ENCODE data around the gene HOXD9.
A peak's percentile ranks its signal among the peaks of the same experiment; 100 is the strongest.

The HOXD9 gene

DNA sequence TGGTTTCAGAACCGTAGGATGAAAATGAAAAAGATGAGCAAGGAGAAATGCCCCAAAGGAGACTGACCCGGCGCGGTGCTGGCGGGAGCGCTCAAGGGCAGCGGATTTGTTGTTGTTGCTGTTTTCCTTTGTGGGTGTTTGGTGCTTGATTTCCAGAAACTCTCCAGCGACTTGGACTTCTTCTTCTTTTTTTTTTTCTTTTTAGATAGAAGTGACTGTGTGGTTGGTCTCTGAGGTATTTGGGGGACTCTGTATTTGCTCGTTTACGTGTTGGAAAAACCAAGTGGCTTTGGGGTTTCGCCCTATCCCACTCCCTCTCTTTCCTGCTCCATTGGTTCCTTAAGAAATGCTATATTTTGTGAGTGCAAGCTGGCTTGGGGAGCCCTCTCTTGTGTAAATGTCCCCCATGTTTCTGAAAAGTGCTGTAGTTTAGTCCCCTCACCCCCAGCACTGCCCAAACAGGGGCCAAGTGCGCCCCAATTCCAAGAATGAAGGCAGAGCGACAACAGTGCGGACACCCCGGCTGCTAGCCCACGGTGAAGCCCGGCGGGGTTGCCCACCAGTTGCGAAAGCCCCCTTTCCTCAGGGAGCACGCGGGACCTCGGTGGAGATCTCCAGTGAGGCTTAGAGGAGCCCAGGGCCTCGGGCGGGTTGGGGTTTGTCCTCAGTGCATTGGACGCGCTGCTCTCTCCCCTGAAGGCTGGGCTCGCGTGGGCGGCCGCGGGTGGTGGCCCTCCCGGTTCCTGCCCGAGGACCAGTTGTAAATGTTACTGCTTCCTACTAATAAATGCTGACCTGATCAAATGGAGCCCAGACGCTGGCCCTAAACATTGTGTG, 1.8 kb downstream of the HOXD9 start:
- Histone ChIP-seq H3K27me3 (ENCODE audit: control insufficient read depth, insufficient read depth, low read length) (peaks cover 100% of the 10 kb centered on the region), H3K9ac (ENCODE audit: low read depth, low read length) (no peak overlapping the region), H3K9me3 (ENCODE audit: control insufficient read depth, insufficient read depth, low read length) (no peaks in the 10 kb centered on the region), H3K4me1 (ENCODE audit: control insufficient read depth, insufficient read depth, low read length) (peaks cover 9% of the 10 kb centered on the region; the same call in 1 of the 2 replicates), H3K27ac (ENCODE audit: low read depth, low read length) (no peak overlapping the region), H3K36me3 (ENCODE audit: control insufficient read depth, insufficient read depth, low read length) (no peaks in the 10 kb centered on the region), H3K4me3 (ENCODE audit: low read depth, low read length) (no peak overlapping the region)

DNA sequence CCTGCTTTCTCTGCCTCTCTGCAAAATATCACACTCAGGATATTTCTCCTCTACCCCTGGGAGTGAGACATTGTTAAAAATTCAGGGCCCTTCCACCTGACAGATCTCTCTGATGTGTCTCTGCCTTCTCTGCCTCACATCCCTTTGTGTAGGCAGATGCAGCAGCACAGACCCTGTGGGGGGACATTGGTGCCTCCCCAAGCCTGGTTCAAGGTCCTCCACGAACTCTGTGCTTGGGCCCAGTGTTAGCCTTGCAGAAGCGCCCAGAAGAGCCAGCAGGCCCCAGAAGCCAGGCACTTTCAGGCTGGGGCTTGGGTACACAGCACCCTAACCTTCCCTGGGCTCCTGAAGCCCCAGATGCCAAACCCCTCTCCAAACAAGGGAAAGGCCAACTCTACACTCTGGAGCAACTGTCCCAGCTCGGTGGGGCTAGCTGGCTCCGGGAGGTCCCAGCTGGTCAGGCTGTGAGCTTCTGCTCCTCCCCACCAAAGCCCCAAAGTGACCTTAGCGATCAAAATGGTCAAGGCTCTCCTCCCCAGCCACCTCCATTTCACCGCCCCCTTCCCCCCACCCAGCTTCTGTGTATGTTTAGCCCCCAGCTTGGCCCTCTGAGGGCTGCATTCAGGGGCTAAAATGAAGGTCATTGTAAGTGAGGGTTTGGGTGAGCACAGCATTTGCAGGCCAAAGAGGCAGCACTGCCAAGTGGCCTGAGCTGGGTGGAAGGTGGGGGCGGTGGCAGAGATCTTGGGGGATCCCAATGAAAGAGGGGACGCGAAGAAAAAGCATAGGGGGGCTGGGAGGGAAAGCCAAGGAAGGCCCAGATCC, 2.6 kb downstream of the HOXD9 start:
- Histone ChIP-seq H3K4me3 (ENCODE audit: low read depth, low read length) (no peak overlapping the region), H3K36me3 (ENCODE audit: control insufficient read depth, insufficient read depth, low read length) (no peaks in the 10 kb centered on the region), H3K9ac (ENCODE audit: low read depth, low read length) (no peak overlapping the region), H3K27ac (ENCODE audit: low read depth, low read length) (no peak overlapping the region), H3K9me3 (ENCODE audit: control insufficient read depth, insufficient read depth, low read length) (no peaks in the 10 kb centered on the region), H3K4me1 (ENCODE audit: control insufficient read depth, insufficient read depth, low read length) (peaks cover 9% of the 10 kb centered on the region; the same call in 1 of the 2 replicates), H3K27me3 (ENCODE audit: control insufficient read depth, insufficient read depth, low read length) (peaks cover 100% of the 10 kb centered on the region)

DNA sequence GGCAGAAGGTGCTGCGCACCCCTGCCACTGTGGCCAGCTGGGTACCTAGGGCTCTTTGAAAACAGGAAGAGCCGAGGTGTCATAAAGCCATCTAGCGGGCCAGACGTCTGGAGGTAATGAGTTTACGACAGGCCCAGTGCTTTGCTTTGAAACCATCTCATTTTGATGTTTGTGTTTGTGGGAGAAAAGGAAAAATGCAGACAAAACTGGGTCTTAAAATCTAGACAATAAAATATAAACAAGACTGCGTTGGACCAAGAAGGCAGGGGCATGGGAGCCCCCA, 3.2 kb downstream of the HOXD9 start:
- peaks cover 100% of the 10 kb centered on the region for H3K27me3 ChIP-seq (ENCODE audit: control insufficient read depth, insufficient read depth, low read length)
- no peak overlapping the region for H3K4me3 ChIP-seq (ENCODE audit: low read depth, low read length)
- peaks cover 9% of the 10 kb centered on the region; the same call in 1 of the 2 replicates for H3K4me1 ChIP-seq (ENCODE audit: control insufficient read depth, insufficient read depth, low read length)
- H3K27ac ChIP-seq (ENCODE audit: low read depth, low read length): no peak overlapping the region
- no peaks in the 10 kb centered on the region for H3K9me3 ChIP-seq (ENCODE audit: control insufficient read depth, insufficient read depth, low read length)
- H3K9ac ChIP-seq (ENCODE audit: low read depth, low read length): no peak overlapping the region
- H3K36me3 ChIP-seq (ENCODE audit: control insufficient read depth, insufficient read depth, low read length): no peaks in the 10 kb centered on the region

DNA sequence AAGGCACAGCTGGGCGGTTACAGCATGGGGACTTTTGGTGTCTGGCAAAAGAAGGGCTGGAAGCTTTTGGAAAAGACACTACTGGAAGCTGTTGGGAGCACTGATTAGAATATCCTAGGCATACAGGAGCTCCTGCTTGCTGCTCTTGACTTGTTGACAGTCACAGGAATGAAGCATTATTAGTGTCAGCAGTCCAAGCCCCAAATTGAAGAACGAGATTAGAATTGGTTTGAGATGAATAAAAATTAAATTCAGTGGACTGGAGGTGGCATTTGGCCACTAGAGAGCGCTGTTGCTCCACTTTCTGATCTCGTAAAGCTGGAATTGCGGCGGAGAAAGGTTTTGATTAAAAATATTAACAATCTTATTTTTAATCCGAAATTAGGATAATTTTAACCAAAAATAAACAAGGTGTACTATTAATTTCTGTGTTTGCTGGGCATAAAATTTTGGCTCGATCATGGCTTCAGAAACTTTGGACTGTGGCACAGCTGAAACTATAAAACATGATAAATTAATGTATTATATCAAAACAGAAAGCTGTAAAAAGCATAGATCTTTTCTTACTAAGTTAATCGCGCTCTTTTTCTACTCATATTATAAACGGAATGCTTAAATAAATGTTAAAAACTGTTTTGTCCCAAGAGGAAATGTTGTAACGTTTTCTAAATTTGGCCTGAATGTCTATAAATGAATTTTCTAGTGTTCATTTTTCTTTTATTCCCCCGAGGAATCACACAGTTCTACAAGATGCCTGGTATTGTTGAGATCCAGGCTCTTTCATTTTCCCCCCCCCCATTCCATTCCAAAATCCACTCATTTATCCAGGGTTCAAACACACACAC, 4.6 kb downstream of the HOXD9 start:
- no peaks in the 10 kb centered on the region for H3K36me3 ChIP-seq (ENCODE audit: control insufficient read depth, insufficient read depth, low read length)
- H3K27me3 ChIP-seq (ENCODE audit: control insufficient read depth, insufficient read depth, low read length): peaks cover 100% of the 10 kb centered on the region
- no peak overlapping the region for H3K4me3 ChIP-seq (ENCODE audit: low read depth, low read length)
- no peak overlapping the region for H3K27ac ChIP-seq (ENCODE audit: low read depth, low read length)
- peaks cover 6% of the 10 kb centered on the region; the same call in 1 of the 2 replicates for H3K4me1 ChIP-seq (ENCODE audit: control insufficient read depth, insufficient read depth, low read length)
- no peak overlapping the region for H3K9ac ChIP-seq (ENCODE audit: low read depth, low read length)
- H3K9me3 ChIP-seq (ENCODE audit: control insufficient read depth, insufficient read depth, low read length): no peaks in the 10 kb centered on the region

DNA sequence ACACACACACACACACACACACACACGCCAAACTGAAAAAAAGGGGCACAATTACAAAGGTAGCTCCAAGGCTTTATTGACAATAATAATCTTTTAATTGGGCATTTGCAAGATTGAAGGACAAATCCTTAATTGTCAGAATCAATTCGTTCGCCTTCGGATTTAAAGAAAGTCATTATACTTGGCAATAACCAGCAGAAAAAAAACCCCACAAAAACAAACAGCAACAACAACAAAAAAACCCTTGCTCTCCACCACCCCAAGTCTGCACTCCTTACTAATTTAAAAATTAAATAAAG, 5.2 kb downstream of the HOXD9 start:
- H3K9me3 ChIP-seq (ENCODE audit: control insufficient read depth, insufficient read depth, low read length): no peaks in the 10 kb centered on the region
- peaks cover 10% of the 10 kb centered on the region for H3K4me1 ChIP-seq (ENCODE audit: control insufficient read depth, insufficient read depth, low read length)
- no peak overlapping the region for H3K9ac ChIP-seq (ENCODE audit: low read depth, low read length)
- no peaks in the 10 kb centered on the region for H3K36me3 ChIP-seq (ENCODE audit: control insufficient read depth, insufficient read depth, low read length)
- H3K4me3 ChIP-seq (ENCODE audit: low read depth, low read length): no peak overlapping the region
- H3K27me3 ChIP-seq (ENCODE audit: control insufficient read depth, insufficient read depth, low read length): peaks cover 100% of the 10 kb centered on the region
- H3K27ac ChIP-seq (ENCODE audit: low read depth, low read length): no peak overlapping the region

DNA sequence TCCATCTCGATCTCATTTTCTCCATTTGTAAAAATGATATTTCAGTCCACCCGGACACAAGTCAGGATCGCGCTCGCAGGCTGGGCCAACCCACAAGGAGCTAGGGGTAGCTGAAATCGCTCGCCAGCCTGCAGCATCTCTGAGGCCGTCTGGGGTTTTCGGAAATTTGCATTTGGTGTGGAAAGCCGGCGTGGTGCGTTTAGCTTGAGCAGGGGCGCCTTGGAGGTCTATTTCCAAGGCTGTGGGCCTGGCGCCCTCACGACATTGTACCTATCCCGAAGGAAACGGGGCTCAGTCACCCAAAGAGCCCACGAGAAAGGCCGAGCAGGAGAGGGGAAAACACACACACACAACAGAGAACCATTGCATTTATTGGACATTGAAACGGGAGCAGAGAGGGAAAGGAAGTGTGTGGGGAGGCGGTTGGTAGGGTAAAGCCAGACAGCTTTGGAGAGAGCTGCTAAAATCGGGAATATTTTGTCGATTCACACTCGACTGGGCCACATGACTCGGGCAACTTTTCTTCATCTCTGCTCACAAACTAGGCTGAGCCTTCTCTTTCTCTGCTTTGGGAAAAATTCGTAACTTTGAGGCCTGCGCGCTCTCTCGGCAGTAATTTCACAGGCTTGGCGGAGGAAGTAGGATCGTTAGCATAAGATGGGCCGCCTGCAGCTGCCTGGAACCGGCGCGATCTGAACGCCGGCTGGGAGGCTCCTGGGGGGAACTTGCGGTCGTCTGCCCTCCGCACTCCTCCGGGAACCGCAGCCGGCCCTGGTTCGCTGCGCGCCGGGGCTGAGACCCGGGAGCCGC, 5.9 kb downstream of the HOXD9 start:
- Histone ChIP-seq H3K27me3 (ENCODE audit: control insufficient read depth, insufficient read depth, low read length) (peaks cover 100% of the 10 kb centered on the region), H3K9ac (ENCODE audit: low read depth, low read length) (no peak overlapping the region), H3K9me3 (ENCODE audit: control insufficient read depth, insufficient read depth, low read length) (no peaks in the 10 kb centered on the region), H3K27ac (ENCODE audit: low read depth, low read length) (no peak overlapping the region), H3K4me1 (ENCODE audit: control insufficient read depth, insufficient read depth, low read length) (peaks cover 10% of the 10 kb centered on the region), H3K4me3 (ENCODE audit: low read depth, low read length) (peak overlapping the region; percentile 17; the same call in 1 of the 2 replicates), H3K36me3 (ENCODE audit: control insufficient read depth, insufficient read depth, low read length) (no peaks in the 10 kb centered on the region)

DNA sequence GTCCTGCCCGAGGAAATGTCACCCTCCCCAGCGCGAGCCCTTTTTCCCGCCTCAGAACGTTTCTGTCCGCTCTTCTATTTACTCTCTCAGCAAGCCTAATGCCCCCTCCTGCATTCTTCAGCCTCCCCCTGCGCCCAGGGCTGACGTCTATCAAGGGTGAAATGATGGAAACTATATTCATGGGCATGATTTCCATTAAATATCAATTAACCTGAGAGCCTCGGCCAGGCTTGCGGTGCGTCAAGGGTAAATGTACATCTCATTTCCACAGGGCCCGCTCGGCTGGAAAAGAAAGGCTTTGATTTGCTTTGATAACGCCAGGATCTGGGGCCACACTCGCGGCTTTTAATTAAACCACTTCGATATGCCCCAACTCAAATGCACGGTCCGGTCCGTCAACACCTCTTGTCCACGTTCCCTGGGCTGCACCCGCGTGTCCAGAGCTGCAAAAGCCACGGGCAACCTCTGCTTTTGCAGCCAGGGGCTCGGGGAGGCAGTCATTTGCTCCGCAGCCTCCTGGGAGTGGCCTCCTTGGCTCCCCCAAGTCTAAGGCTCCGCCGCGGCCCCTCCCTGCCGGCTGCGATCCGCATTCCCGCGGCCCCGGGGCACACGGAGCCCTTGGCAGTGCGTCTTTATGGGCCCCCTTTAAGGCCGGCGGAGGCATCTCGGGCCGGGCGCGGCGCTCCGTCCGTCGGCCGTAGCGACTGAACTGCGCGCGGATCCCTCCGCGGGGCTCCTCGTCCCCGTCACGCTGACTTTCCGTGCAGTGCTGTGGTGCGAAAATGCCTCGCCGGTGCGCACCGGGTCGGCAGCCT, 6.7 kb downstream of the HOXD9 start, which contains the start of gene HOXD8:
Gene HOXD8, plus strand, starts transcription at position 724 of the 815 bp plus-strand sequence. CDS start 662 bp downstream, outside the sequence.
- Histone ChIP-seq H3K4me3 (ENCODE audit: low read depth, low read length) (peak within 1 kb of the TSS; percentile 17), H3K4me1 (ENCODE audit: control insufficient read depth, insufficient read depth, low read length) (peaks cover 10% of the 10 kb centered on the region), H3K9me3 (ENCODE audit: control insufficient read depth, insufficient read depth, low read length) (no peaks in the 10 kb centered on the region), H3K27me3 (ENCODE audit: control insufficient read depth, insufficient read depth, low read length) (peaks cover 100% of the 10 kb centered on the region), H3K36me3 (ENCODE audit: control insufficient read depth, insufficient read depth, low read length) (no peaks in the 10 kb centered on the region), H3K9ac (ENCODE audit: low read depth, low read length) (no peak within 1 kb of the TSS), H3K27ac (ENCODE audit: low read depth, low read length) (no peak within 1 kb of the TSS)

DNA sequence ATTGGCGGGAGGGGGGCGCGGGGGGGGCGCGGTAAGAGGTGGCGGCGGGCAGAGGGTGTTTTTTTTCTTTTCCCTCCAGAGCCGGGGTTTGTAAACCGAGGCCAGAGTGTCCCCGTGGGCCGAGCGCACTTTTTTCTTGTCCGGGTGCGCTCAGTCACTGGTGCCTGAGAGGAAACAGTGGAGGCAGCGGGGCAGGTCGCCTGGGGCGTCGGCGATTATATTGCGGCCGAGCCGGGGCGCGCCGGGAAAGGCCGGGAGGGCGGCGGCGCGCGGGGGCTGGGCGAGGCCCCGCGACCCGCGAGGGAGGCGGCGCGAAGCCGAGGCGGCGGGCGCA, 7.3 kb downstream of the HOXD9 start:
- Histone ChIP-seq H3K27ac (ENCODE audit: low read depth, low read length) (no peak overlapping the region), H3K36me3 (ENCODE audit: control insufficient read depth, insufficient read depth, low read length) (no peaks in the 10 kb centered on the region), H3K9me3 (ENCODE audit: control insufficient read depth, insufficient read depth, low read length) (no peaks in the 10 kb centered on the region), H3K4me3 (ENCODE audit: low read depth, low read length) (no peak overlapping the region), H3K27me3 (ENCODE audit: control insufficient read depth, insufficient read depth, low read length) (peaks cover 100% of the 10 kb centered on the region), H3K4me1 (ENCODE audit: control insufficient read depth, insufficient read depth, low read length) (peaks cover 10% of the 10 kb centered on the region), H3K9ac (ENCODE audit: low read depth, low read length) (no peak overlapping the region)

- Histone ChIP-seq H3K4me1 (ENCODE audit: control insufficient read depth, insufficient read depth, low read length) (peaks cover 10% of the 10 kb centered on the region), H3K27ac (ENCODE audit: low read depth, low read length) (no peak overlapping the region), H3K27me3 (ENCODE audit: control insufficient read depth, insufficient read depth, low read length) (peaks cover 100% of the 10 kb centered on the region), H3K36me3 (ENCODE audit: control insufficient read depth, insufficient read depth, low read length) (no peaks in the 10 kb centered on the region), H3K4me3 (ENCODE audit: low read depth, low read length) (no peak overlapping the region), H3K9ac (ENCODE audit: low read depth, low read length) (no peak overlapping the region), H3K9me3 (ENCODE audit: control insufficient read depth, insufficient read depth, low read length) (no peaks in the 10 kb centered on the region)
Observed at GRCh38 chr2:176130147-176130956, 7.8 kb downstream of the HOXD9 start.
